Gastroesophageal sphincter (tissue), 3 donors: ENCODE results near the gene LRRTM4.

ENCODE experiments used
- CTCF ChIP-seq, 4 experiments: fragments of 200-600 bp in 2 of 4; fragments of 450-650 bp in 2 of 4; sonication (generic) in 1 of 4; IDR thresholded peaks; one replicate each; pipeline ENCODE4 v1.5.1; 2017 to 2019; ENCODE audit warnings: antibody characterized with exemption in 4 of 4, mild to moderate bottlenecking in 2 of 4, moderate library complexity in 2 of 4
- EP300 ChIP-seq: sonication (generic); formaldehyde crosslinking; IDR thresholded peaks from one replicate; pipeline ENCODE4 v1.6.1; 2017; ENCODE audit warnings: antibody characterized with exemption, mild to moderate bottlenecking
- POLR2A ChIP-seq, 2 donors: fragments of 450-650 bp; IDR thresholded peaks; one replicate each; pipeline ENCODE4 v1.6.1; 2017; ENCODE audit warnings: antibody characterized with exemption in 2 of 2, mild to moderate bottlenecking in 2 of 2, moderate library complexity in 1 of 2
- POLR2AphosphoS5 ChIP-seq: sonication (generic); formaldehyde crosslinking; IDR thresholded peaks from one replicate; pipeline ENCODE4 v1.6.1; 2017; ENCODE audit warnings: antibody characterized with exemption

- no peak for TF ChIP-seq CTCF (IDR thresholded peaks at IDR 0.05)
- no peak for TF ChIP-seq EP300
- no peak for TF ChIP-seq POLR2A (IDR thresholded peaks at IDR 0.05)
- no peak for TF ChIP-seq POLR2AphosphoS5
Observed at GRCh38 chr2:77395011-77395410, 127.2 kb downstream of the LRRTM4 start.
